Suppressor macrophage (primary cell): ENCODE data around the gene PHF10.
"Not testable (repeated sequence)": the region's sequence is repeated elsewhere in the genome, so short reads cannot be mapped to it uniquely, and the experiment has no call there.

Source experiments
- DNase-seq, 4 experiments: peaks; one replicate each; pipeline ENCODE4 v3.0.0-alpha.2; 2020 to 2022
- total RNA-seq, 17 experiments: gene quantifications; one replicate each; lab custom pipeline; 2026; ENCODE audit warnings: mixed read lengths in 6 of 17, inconsistent platforms in 3 of 17; lab: John Stamatoyannopoulos, UW

The PHF10 gene
- 8.5 to 32.2 (median 26.3) reads per million in 17 experiments for total RNA-seq

DNA sequence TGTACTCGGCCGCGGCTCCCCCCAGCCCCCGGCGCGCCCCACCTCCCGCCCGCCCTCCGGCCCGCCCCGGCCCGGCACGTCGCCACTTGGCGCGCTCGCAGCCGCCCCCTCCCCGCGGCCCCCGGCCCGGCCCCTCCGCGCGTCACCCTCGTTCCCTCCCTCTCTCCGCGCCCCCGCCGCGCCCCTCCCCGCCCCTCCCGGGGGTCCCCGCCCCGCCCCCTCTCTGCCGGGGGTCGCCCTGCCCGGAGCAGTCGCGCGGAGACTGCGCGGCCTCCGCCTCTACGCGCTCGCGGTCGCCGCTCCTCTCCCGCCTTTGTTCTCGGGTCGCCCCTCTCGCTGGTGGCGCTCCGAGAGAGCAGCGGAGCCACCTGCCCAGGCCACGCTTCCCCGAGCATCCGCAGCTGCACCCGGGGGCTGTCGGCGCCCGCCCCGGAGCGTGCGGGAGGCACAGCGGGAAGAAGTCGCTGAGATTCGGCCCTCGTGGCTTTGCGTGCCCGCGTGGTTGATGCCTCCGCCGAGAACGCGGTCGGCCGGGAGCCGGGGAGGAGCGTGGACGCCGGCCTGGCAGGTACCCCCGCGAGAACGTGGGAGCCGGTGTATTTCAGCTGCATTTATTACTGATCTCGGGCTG, at the start of gene PHF10:
Gene PHF10 (minus strand): TSS at position 7 of the 631 bp plus-strand sequence. CDS start 569 bp downstream, outside the sequence.
- peak; percentile 16 to 70 (median 56) for DNase-seq

DNA sequence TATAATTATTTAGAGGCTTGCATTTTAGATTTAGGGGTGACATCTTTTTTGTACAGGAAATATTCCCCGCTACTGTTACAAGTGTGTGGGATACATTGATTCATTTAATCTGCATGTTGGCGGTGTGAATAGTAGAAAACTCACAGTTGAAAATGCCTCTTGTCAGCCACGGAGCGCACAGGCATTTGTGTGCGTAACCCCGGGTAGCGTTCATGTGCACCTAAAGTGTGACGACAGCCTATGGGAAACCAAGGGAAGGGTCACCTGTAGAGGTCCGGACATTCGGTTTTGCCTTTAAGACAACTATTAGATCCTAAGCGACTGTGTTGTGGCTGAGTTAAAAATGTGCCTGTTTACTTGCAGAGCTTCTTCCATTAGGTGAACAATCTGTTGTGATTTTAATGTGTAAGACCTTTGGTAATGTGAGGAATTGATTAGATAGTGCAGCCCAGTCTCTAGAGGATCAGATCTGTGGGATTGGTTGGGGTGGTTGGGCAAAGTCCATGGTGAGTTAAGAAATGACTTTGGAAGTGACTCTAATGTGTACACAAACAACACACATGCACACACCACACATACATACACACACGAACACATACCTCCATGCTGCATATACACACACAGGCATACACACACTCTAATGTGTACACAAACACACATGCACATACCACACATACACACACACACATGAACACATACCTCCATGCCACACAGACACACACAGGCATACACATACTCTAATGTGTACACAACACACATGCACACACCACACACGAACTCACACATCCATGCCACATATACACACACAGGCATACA, 42.8 kb upstream of the PHF10 start:
- DNase-seq: no peak

DNA sequence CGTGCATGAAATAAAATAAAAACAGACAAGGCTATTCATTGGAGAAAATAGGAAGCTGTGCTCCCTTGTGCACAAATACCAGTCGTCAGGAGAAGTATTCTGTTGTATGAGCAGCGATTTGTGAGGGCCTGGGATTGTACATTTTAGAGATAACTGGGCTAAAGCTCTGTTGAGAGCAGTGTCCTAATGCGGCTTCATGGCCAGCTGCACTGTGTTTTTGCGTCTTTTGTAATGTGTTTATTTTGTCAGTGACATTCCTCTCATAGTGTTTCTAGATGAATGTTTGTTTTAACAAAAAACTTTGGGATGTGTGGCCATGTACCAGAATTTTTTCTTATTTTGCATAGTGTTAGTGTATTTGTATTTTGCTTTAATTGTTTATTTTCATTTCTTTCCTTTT, 41.9 kb upstream of the PHF10 start:
- no peak for DNase-seq

DNA sequence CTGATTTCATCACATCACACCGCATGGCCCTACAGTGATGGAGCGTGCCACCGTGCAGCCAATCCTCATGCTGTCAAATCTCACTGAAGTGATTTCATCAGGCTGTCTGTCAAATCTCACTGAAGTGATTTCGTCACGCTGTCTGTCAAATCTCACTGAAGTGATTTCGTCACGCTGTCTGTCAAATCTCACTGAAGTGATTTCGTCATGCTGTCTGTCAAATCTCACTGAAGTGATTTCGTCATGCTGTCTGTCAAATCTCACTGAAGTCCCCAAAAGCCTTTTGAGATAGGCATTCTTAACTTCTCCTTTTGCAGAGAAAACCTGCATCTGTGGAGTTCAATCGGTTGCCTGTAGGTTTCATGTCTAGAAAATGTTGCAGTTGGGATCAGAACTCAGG, 41.5 kb upstream of the PHF10 start:
- not testable (repeated sequence) for DNase-seq

- DNase-seq: no peak
These were observed 39.6 kb upstream of the PHF10 start for GRCh38 chr6:169763881-169764280.

GRCh38 chr6:169763308-169763707, 39.0 kb upstream of the PHF10 start:
- no peak for DNase-seq

GRCh38 chr6:169755162-169755561, 30.9 kb upstream of the PHF10 start:
- no peak for DNase-seq

DNA sequence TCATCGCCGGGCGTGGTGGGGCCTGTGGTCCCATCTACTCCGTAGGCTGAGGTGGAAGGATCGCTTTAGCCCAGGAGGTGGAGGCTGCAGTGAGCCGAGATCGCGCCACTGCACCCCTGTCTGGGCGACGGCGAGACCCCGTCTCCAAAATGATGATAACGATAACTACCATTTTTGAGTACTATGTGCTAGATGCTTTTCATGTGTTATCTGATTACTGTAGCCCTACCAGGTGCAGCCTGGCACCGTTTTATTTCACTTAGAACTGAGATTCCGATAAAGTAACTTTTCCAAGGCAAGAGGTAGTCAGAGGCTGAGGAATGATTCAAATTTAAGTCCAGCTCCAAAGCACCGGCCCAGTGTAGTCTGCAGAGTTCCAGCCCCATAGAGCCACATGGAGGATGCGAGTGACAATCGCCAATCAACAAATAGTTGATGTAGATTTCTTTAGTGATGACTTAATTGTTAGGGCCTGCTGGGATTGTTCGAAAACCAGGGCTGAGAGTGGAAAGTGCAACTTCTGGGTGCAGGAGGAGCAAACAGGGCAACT, 27.8 kb upstream of the PHF10 start:
- peak; percentile 2 to 24 (median 8) for DNase-seq

DNA sequence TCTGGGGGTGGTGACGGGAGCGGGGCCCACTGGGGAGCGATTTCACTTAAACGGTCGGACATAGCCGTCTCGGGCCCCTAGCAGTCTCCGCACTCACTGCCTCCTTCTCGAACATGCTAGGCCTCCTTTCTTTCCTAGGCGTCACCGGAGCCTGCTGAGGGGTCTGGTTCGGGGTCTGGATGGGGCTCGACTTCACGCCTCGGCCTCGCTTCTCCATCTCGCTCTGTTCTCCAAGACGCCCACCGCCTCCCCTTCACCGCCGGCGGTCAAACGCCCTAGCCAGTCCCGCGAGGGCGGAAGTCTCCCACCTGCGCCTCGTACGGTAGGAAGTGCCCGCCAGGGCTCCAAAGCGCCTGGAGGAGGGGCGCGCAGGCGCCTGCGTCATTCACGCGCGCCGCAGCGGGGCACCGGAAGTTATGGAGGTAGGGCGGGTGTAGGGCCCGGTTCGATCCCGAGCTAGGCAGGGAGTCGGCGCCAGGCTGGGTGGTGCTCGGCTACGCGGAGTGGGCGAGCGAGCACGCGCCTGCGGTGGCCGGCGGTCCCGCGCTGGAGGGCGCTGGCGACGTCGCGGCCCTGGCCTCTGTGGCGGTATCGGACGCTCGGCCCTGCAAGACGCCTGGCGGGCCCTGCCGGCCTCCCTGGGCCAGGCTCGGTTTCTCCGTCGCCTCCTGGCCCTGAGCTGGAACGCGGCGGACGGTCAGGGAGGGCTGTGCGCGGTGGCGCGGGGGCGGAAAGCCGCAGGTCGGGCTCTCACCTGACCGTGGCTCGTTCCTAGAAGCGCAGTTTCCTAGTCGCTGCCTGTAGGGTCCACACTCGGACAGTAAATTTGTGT, 27.2 kb upstream of the PHF10 start, which contains the start of the genes DYNLT2 and ERMARD:
Gene DYNLT2 (minus strand): TSS at position 331 of the 832 bp plus-strand sequence. CDS start 114 bp downstream, at position 217.
Gene ERMARD (plus strand): TSS at position 381 of the 832 bp plus-strand sequence. CDS start 36 bp downstream, at position 417.
- DNase-seq: peak; percentile 96 to 98 (median 97)

GRCh38 chr6:169746556-169746955, 22.3 kb upstream of the PHF10 start:
- no peak for DNase-seq

DNA sequence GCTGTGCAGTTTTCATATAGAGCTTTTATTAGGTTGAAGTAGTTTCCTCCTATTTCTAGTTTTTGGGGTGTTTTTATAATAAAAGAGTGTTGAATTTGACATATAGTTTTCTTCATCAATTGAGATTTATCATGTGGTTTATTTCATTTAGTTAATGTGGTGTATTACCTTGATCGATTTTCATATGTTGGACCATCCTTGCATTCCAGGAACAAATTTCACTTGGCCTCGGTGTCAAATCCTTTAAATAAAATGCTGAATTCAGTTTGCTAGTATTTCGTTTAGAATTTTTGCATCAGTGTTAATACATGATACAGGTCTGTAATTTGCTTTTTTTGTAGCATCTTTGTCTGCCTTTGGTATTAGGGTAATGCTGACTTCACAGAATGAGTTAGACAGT, 21.1 kb upstream of the PHF10 start:
- DNase-seq: no peak

- DNase-seq: no peak
These were observed 17.0 kb upstream of the PHF10 start for GRCh38 chr6:169741344-169741743.

DNA sequence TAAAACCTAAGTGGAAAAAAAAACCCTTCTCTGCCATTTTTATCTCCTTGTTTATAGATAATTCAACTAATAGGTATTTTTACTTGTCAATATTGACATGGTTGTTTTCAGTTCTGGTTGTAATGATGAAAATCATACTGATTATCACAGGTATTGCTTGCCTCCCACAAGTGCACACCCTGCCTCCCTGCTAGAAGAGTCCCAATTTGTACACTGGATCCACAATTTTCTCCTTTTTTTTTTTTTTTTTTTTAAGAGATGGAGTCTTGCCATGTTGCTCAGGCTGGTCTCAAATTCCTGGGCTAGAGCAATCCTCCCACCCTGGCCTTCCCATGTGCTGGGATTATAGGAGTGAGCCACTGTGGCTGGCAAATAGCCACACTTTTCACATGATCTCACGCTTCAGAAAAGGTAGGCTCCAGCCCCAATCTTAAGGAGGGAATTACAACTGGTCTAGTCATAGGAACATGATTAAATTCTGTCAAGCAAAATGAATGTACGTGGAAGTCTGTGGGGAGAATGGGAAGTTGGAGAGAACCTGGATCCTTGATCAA, 14.8 kb upstream of the PHF10 start:
- DNase-seq: no peak

GRCh38 chr6:169738204-169738975, 14.1 kb upstream of the PHF10 start:
- DNase-seq: no peak

GRCh38 chr6:169729961-169730360, 5.7 kb upstream of the PHF10 start:
- DNase-seq: no peak

- DNase-seq: no peak
These were observed 2.7 kb upstream of the PHF10 start for GRCh38 chr6:169726963-169727362.

- DNase-seq: no peak
These were observed 1.7 kb upstream of the PHF10 start for GRCh38 chr6:169726049-169726400.

- peak; percentile 49 to 74 (median 54) for DNase-seq
These were observed 1.1 kb upstream of the PHF10 start for GRCh38 chr6:169725125-169726048.

- peak; percentile 41 to 80 (median 64) for DNase-seq
These were observed 258 bp downstream of the PHF10 start for GRCh38 chr6:169723991-169724493.
